Head of caudate nucleus (tissue), 42 donors: Measurements from ENCODE around the gene SLC8B1.

Experiments used
- DNase-seq, 42 donors: peaks; one replicate each; pipeline versions ENCODE4 v3.0.0 to v3.0.0-alpha.2; 2020 to 2021; ENCODE audit warnings: mixed read lengths in 7 of 42
- intact Hi-C: fragments of 100-400 bp; cut with DNase I; formaldehyde crosslinking; loops from one replicate; pipeline ENCODE4 v1.15.0; 2022

The SLC8B1 gene

DNA sequence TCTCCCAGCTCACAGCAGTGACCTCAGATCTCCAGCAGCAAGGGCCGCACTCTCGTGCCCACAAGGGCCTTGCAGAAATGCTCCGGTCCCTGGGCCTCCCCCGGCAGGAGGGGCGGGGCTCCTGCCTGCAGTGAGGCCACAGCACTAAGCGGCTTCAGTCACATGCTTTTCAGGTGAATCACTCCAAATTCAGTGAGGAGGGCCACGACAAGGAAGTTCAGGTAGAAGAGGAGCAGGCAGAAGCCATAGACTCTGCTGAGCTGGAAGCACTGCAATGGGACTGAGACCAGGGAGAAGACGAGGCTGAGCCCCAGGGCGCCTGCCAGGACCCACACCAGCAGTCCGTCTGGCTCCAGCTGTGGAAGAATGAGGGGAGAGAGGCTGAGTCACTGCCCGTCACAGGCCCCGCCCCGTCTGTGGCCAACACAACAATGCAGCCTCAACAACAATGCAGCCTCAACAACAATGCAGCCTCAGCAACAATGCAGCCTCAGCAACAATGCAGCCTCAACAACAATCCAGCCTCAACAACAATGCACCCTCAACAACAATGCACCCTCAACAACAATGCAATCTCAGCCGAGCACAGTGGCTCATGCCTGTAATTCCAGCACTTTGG, 35.2 kb downstream of the SLC8B1 start:
- intact Hi-C loops: no loop called here
- DNase-seq: peak in 33 of 42 donors; percentile 14 to 77 (median 45)

DNA sequence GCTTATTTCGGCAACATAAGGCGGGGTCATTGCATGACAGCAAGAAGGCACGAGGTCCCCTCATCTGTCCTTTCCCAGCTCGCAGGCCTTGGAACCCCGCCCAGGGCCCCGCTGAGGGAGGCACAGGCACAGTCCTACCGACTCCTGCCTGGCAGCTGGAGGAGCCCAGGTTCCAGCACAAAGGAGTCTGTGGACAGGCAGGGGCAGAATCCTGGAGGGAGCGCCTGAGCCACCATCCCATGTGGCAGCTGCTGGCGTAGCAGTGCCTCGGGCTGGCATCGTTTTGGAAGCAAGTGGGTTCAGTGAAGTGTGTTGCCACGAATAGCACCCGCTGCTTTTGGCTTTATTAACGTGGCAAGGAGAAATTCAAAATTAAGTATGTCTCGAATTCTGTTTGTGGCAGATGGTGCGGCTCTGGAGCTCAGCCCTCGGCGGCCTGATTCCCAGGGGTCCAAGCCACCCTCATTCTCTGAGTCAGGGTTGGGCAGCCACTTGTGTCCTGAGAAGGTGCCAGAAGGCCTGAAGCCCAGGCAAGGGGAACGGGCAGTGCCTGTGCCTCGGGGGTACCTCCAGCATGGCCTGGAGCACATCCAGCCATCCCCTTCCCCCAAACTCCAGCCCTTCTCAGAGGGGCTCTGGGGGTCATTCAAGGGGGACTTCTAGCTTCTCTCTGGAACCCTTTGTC, 35.9 kb downstream of the SLC8B1 start:
- intact Hi-C loops: no loop called here
- DNase-seq: peak in 37 of 42 donors; percentile 14 to 72 (median 48)

- intact Hi-C loops: no loop called here
- DNase-seq: no peak
These were observed 36.5 kb downstream of the SLC8B1 start for GRCh38 chr12:113298472-113298817.

GRCh38 chr12:113297621-113298471, 37.1 kb downstream of the SLC8B1 start:
- intact Hi-C loops: no loop called here
- no peak for DNase-seq

- intact Hi-C loops: no loop called here
- DNase-seq: no peak
These were observed 37.7 kb downstream of the SLC8B1 start for GRCh38 chr12:113297214-113297587.

GRCh38 chr12:113296557-113297213, 38.2 kb downstream of the SLC8B1 start:
- DNase-seq: no peak
- intact Hi-C loops: no loop called here

- intact Hi-C loops: no loop called here
- no peak for DNase-seq
These were observed 38.9 kb downstream of the SLC8B1 start for GRCh38 chr12:113295886-113296556.

- no peak for DNase-seq
- intact Hi-C loops: no loop called here
These were observed 41.8 kb downstream of the SLC8B1 start for GRCh38 chr12:113293100-113293499.

DNA sequence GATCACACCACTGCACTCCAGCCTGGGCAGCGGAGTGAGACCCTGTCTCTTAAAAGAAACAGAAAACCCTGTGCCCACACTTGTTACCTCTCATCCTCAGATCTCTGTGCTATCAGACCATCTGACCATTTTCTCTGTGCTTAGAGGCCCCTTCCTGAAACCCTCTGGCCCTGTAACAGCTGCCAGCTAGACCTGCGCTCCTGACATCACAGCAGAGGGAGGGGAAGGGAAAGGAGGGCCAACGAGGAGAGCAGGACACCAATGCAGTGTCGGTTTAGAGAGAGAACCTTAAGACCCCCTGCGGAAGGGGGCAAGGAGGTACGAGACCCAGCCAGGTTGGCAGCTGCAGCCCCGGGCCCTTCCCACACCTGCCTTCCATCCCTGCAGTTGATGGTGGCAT, 42.4 kb downstream of the SLC8B1 start:
- intact Hi-C loops: no loop called here
- DNase-seq: no peak

DNA sequence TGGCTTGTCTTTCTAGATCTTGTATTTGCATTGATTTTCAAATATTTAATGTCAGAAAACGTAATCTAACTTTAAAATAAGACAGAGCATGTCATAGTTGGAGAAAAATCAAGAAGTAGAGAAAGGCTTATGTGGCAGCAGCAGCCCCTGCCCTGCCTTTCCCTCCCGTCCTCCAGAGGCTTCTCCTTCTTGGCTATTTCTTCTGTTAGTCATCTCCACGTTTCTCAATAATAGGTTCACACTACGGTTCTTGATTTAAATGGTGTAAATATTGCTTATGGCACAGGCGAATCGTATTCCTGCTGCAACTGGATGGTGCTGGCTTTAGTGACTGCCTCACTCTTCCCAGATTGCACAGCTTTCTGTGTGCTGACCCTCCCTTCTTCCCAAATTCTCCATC, 42.8 kb downstream of the SLC8B1 start:
- intact Hi-C loops: no loop called here
- DNase-seq: no peak

DNA sequence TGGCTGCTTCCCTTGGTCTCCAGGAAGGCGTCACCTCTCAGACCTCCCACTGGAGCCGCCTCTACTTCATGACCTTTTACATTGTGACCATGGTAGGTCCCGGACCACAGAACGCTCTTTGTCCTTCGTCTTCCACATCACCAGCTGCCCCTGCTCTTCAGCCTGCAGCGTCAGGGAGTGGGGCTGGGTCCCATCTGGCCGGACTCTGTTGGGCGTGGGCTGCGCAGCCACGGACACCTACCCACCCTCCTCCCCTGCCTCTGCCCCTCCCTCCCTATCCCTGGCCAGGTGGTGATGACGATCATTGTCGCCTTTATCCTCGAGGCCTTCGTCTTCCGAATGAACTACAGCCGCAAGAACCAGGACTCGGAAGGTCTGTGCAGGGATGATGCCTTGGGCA, 43.3 kb downstream of the SLC8B1 start:
- intact Hi-C loops: no loop called here
- peak in 3 of 42 donors; percentile 16 to 33 (median 19) for DNase-seq

DNA sequence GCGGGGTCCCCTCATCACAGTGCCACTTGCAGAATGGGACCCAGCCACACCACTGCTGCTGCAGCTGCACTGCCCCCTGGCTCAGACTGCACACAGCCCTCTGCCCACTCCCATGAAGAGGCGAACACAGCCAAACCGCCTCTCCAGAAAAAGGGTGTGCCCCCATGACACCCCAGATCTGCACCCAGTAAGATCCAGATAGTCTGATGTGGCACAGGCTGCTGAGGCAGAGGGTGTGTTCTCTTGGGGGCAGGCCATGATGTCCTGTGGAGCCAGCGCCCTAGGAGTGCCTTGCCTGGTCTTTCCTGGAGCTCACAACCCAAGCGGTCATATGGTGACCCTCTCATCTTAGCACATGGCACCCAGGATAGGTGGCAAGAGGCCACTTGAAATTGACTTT, 44.4 kb downstream of the SLC8B1 start:
- intact Hi-C loops: no loop called here

DNA sequence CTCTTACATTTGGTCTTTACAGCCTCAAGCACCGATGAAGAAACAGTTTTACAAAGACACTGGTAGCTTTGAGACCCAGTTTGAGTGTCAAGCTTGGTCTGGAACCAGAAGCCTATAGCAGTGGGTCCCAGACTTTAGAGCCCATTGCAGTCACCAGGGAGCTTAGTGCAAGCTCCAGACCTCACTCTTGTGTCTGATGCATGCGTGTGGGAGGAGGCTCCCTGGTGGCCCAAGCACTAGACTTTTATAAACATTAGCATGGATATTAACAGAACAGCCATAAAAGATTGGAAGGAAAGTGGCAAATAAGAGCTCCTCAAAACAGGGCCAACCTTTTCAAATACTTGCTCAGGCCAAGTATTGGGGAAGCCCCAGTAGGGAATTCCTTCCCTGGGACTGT, 45.5 kb downstream of the SLC8B1 start:
- DNase-seq: no peak
- intact Hi-C loops: no loop called here

More for the DNA sequence above, 44.4 kb downstream of the SLC8B1 start:
- DNase-seq: no peak

GRCh38 chr12:113287899-113288282, 47.0 kb downstream of the SLC8B1 start:
- DNase-seq: no peak
- intact Hi-C loops: no loop called here

DNA sequence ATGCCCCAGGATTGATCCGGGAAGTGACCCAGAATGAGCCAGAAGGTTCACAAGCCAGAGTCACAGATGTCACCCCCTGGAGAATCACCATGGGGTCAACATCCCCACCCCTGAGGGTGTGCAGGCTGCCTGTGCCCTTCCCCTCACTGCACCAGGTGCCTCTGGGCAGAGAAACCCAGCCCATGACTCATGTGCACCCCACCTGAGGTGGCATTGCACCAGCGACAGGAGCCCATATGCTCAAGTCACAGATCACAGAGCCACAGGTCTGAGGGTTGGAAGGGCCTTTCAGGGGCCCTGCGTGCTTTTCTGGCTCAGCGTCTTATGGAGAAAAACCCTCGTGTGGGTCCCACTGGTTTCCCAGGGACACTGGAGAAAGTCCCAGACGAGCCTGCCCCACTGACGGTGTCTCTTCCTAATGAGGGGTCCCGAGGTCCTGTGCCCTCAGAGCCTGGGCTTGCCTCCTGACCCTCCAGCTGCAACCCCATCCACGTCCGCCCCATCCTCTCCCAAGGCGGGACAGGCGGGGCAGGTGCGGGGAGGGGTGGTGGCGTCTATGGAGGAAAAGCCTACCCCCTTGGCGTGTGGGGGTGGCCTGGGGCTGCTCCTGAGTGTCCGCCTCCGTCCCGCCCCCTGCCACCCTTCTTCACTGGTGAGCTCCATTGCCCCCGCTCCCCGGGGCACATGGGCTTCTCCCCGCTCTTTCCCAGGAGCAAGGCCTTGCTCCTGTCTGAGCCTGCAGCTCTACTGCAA, 47.6 kb downstream of the SLC8B1 start:
- DNase-seq: no peak
- intact Hi-C loops: no loop called here

- intact Hi-C loops: no loop called here
- DNase-seq: no peak
These were observed 48.2 kb downstream of the SLC8B1 start for GRCh38 chr12:113286712-113287111.

DNA sequence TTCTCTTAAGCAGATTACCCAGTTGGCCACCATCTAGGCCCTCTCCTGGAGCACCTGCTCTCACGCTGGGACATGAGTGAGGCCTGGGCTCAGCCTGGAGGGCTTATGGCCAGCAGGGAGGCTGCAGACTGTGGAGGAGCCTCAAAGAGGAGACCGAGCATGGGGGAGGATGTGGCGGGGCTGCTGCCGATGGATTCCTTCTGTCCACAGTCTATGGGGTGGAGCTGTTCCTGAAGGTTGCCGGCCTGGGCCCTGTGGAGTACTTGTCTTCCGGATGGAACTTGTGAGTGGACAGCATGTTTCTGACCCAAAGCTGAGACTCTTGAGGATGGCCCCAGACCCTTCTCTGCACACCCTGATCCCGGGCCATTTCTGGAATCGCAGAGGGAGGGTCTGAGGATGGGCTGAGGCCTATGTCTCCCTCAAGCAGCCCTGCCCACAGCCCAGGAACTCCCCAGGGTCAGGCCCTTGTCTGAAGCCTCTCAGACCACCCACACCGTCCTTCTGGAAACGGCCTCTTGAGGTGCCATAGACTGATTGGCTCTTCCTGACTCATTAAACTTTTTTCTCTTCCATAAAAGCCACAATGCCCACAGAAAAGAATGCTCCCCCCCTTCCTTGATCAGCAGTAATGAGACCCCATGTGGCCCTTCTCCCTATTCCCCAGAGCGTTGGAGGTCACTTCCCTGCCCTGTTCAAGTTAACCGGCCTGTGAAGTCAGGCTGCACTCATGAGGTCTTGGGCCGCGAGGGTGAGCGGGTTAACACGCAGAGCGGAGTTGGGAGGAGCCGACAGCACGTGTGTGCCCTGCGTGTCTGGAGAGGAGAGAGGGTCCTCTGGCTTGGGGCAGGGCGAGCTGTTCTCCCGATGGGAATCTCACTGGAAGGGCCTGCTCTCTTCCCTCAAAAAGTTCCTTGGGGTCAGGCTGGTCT, 49.0 kb downstream of the SLC8B1 start:
- DNase-seq: no peak
- intact Hi-C loops: no loop called here

GRCh38 chr12:113284751-113285150, 50.2 kb downstream of the SLC8B1 start:
- DNase-seq: no peak
- intact Hi-C loops: no loop called here
